Right lobe of liver (tissue), 6 donors: ENCODE measurements around the gene MT1H. TPM values are rescaled to one million over a fixed set of nuclear protein-coding genes. Genes with fewer than 3 reads are reported as not detected.
"Not testable (repeated sequence)": the region's sequence is repeated elsewhere in the genome, so short reads cannot be mapped to it uniquely, and the experiment has no call there.

ENCODE experiments used
- ATAC-seq, 4 donors: fragments of 200-7000 bp; cut with Tn5 transposase; one replicate each; pipeline ENCODE4 v1.9.1; 2020; ENCODE audit warnings: mild to moderate bottlenecking in 4 of 4, moderate library complexity in 4 of 4
- DNase-seq, 3 donors: peaks; one replicate each; pipeline ENCODE4 v3.0.0-alpha.2; 2020
- H3K27ac ChIP-seq, 3 donors: fragments of 200-600 bp; one replicate each; pipeline ENCODE4 v1.8.0; 2022
- H3K27me3 ChIP-seq, 2 donors: fragments of 200-600 bp; one replicate each; pipeline ENCODE4 v1.8.0; 2022
- H3K36me3 ChIP-seq, 4 donors: fragments of 200-600 bp; sonication (generic) in 1 of 4; one replicate each; pipeline versions ENCODE4 v1.5.1 to v1.8.0; 2017 to 2022; ENCODE audit warnings: control low read depth in 1 of 4
- H3K4me1 ChIP-seq, 4 donors: fragments of 200-600 bp; sonication (generic) in 1 of 4; one replicate each; pipeline versions ENCODE4 v1.5.1 to v1.8.0; 2017 to 2022; ENCODE audit warnings: control low read depth in 1 of 4
- H3K4me3 ChIP-seq, 3 donors: fragments of 200-600 bp; one replicate each; pipeline ENCODE4 v1.8.0; 2022
- H3K9me3 ChIP-seq, 4 donors: fragments of 200-600 bp; sonication (generic) in 1 of 4; one replicate each; pipeline versions ENCODE4 v1.5.1 to v1.8.0; 2017 to 2022; ENCODE audit warnings: control low read depth in 1 of 4
- POLR2A ChIP-seq: fragments of 450-650 bp; IDR thresholded peaks from one replicate; pipeline ENCODE4 v1.6.1; 2017; ENCODE audit warnings: antibody characterized with exemption, mild to moderate bottlenecking
- WGBS: methylation state at CpG from one replicate; pipeline ENCODE4 v1.1.6; 2018; ENCODE audit warnings: low coverage, low lambda C conversion rate; ENCODE audit not compliant: insufficient coverage; ENCODE audit errors: missing lambda C conversion rate; 5-methylcytosine and 5-hydroxymethylcytosine counted together
- intact Hi-C, 2 donors: fragments of 100-400 bp; cut with DNase I; formaldehyde crosslinking; loops; one replicate each; pipeline versions ENCODE4 v1.11.2 to v1.14.1; 2022
- total RNA-seq, 6 experiments: library from RNA; depleted of rRNA in 2 of 6; stranded (reverse); fragments of >200 nt in 2 of 6; fragmentation: NEBNext Ultra II Directional in 3 of 6; extraction: Animal tissue kit (Norgen Biotek cat#: 25700) in 3 of 6; gene quantifications; one replicate each; pipeline versions ENCODE4 v1.1.0 to v1.2.4, GENCODE V29; 2016 to 2023
- TF ChIP-seq, protein P1 (sequence below), 4 donors: fragments of 200-600 bp in 3 of 4; fragments of 450-650 bp in 1 of 4; IDR thresholded peaks; one replicate each; pipeline versions ENCODE4 v1.5.1 to v1.8.0; 2016 to 2022; ENCODE audit warnings: antibody characterized with exemption in 4 of 4, mild to moderate bottlenecking in 2 of 4
- donor health status: DM: no; HTN: yes; CAD: no.
- donor health status: DM: no; HTN: no; CAD: no.
- donor health status: DM: no; HTN: no; CAD: no.
- donor health status: DM: no; HTN: yes; CAD: no.
- donor health status: DM: no; HTN: yes; CAD: no.

Gene MT1H
- total RNA-seq, 6 experiments from 2014 or later = 0.74 to 1,258 (median 358) TPM; not detected in 1

GRCh38 chr16:56711862-56712261 is 42.2 kb downstream of the MT1H start:
- no peak for ATAC-seq
- intact Hi-C loops = no loop called here

DNA sequence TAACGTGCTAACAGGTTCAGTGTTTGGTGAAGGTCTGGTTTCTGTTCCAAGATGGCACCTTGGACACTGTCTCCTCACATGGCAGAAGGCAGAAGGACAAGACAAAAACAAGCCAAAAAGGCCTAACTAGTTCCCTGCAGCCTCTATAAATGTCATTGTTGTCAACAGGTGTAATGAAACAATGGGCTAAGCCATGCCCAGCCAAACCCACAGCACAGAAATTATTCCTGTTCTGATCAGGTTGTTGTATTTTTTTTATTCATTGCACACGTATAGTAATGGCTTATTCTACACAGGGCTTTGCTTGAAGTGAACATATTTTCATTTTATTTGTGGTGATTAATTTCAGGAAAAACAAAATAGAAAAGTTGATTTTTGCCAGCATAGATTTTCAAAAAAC is 44.2 kb downstream of the MT1H start:
- TF ChIP-seq, protein P1, sequence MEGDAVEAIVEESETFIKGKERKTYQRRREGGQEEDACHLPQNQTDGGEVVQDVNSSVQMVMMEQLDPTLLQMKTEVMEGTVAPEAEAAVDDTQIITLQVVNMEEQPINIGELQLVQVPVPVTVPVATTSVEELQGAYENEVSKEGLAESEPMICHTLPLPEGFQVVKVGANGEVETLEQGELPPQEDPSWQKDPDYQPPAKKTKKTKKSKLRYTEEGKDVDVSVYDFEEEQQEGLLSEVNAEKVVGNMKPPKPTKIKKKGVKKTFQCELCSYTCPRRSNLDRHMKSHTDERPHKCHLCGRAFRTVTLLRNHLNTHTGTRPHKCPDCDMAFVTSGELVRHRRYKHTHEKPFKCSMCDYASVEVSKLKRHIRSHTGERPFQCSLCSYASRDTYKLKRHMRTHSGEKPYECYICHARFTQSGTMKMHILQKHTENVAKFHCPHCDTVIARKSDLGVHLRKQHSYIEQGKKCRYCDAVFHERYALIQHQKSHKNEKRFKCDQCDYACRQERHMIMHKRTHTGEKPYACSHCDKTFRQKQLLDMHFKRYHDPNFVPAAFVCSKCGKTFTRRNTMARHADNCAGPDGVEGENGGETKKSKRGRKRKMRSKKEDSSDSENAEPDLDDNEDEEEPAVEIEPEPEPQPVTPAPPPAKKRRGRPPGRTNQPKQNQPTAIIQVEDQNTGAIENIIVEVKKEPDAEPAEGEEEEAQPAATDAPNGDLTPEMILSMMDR (IDR thresholded peaks at IDR 0.05) = no peak
- no peak for TF ChIP-seq POLR2A
- ATAC-seq = no peak
- no peak for DNase-seq
- WGBS = 85% methylated on average over 2 of the region's 2 CpGs
- no peak overlapping the region for H3K4me3 ChIP-seq
- no peaks in the 10 kb centered on the region for H3K4me1 ChIP-seq
- no peaks in the 10 kb centered on the region for H3K27me3 ChIP-seq
- no peaks in the 10 kb centered on the region for H3K9me3 ChIP-seq
- no peaks in the 10 kb centered on the region for H3K36me3 ChIP-seq
- intact Hi-C loops = no loop called here
- H3K27ac ChIP-seq = no peak overlapping the region

More at GRCh38 chr16:56711862-56712261, 42.2 kb downstream of the MT1H start:
- 94% methylated on average over 2 of the region's 2 CpGs for WGBS
- no peak overlapping the region for H3K4me3 ChIP-seq
- H3K9me3 ChIP-seq = no peaks in the 10 kb centered on the region
- no peak overlapping the region for H3K27ac ChIP-seq
- TF ChIP-seq, protein P1 (IDR thresholded peaks at IDR 0.05) = no peak
- TF ChIP-seq POLR2A = no peak
- no peaks in the 10 kb centered on the region for H3K27me3 ChIP-seq
- H3K36me3 ChIP-seq = no peaks in the 10 kb centered on the region
- no peak for DNase-seq
- no peaks in the 10 kb centered on the region for H3K4me1 ChIP-seq

DNA sequence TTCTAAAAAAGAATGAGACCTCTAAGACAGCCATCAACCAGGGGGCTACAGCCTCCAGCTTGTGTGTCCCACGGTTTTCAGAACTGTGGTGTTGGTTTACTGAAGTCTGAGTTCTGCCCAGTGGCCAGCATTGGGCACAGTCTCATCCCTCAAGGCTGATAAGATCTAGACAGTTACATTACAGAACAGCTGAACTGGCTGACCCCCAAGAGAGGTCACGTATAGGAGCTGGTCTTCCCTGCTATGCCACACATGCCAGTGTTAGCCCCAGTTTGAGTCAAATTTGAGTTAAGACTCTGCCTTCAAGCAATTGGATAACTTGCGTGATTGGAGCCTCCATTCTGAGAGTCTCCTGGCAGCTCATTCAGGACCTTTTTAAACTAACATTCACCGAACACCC is 45.5 kb downstream of the MT1H start:
- TF ChIP-seq, protein P1 (IDR thresholded peaks at IDR 0.05) = no peak
- no peak for TF ChIP-seq POLR2A
- no peaks in the 10 kb centered on the region for H3K9me3 ChIP-seq
- H3K27ac ChIP-seq = no peak overlapping the region
- DNase-seq (no peak), ATAC-seq (no peak)
- H3K27me3 ChIP-seq = no peaks in the 10 kb centered on the region
- 79% methylated on average over 3 of the region's 4 CpGs for WGBS
- H3K36me3 ChIP-seq = no peaks in the 10 kb centered on the region
- H3K4me3 ChIP-seq = no peak overlapping the region
- no peaks in the 10 kb centered on the region for H3K4me1 ChIP-seq
- intact Hi-C loops = no loop called here

GRCh38 chr16:56716761-56717160 is 47.1 kb downstream of the MT1H start:
- H3K4me1 ChIP-seq = no peaks in the 10 kb centered on the region
- no peak for DNase-seq
- ATAC-seq = no peak
- intact Hi-C loops = no loop called here
- no peak overlapping the region for H3K27ac ChIP-seq
- H3K9me3 ChIP-seq = no peaks in the 10 kb centered on the region
- H3K36me3 ChIP-seq = no peaks in the 10 kb centered on the region
- no peak overlapping the region for H3K4me3 ChIP-seq
- WGBS = 88% methylated on average over 3 of the region's 3 CpGs
- no peaks in the 10 kb centered on the region for H3K27me3 ChIP-seq
- TF ChIP-seq, protein P1 (IDR thresholded peaks at IDR 0.05) = no peak
- TF ChIP-seq POLR2A = no peak

GRCh38 chr16:56717532-56717931 is 47.9 kb downstream of the MT1H start:
- ATAC-seq, H3K27me3 ChIP-seq, H3K9me3 ChIP-seq, H3K4me1 ChIP-seq, intact Hi-C loops, H3K36me3 ChIP-seq, H3K27ac ChIP-seq, H3K4me3 ChIP-seq, DNase-seq: not testable (repeated sequence)
- WGBS = 100% methylated on average over 2 of the region's 2 CpGs

Other genes with a start within 250 kb of the MT1H start
- 100 to 1,000 TPM in 4 of 6 experiments, 10 to 100 TPM in 2; 92.2 to 189 (median 137) TPM for gene AMFR, start 244.3 kb upstream of the MT1H start, total RNA-seq
- 10 to 100 TPM; 26.2 to 35.8 (median 30.3) TPM for gene NUDT21, start 218.5 kb upstream of the MT1H start, total RNA-seq
- gene OGFOD1, start 218.3 kb upstream of the MT1H start, total RNA-seq = 10 to 100 TPM; 12.2 to 32.0 (median 17.4) TPM
- 10 to 100 TPM in 4 of 6 experiments, 1 to 10 TPM in 2; 5.6 to 18.4 (median 10.5) TPM for gene BBS2, start 149.8 kb upstream of the MT1H start, total RNA-seq
- not detected for gene MT4, start 104.7 kb upstream of the MT1H start, total RNA-seq
- under 1 TPM in 1 of 6 experiments, not detected in 5; 0.62 TPM for gene MT3, start 80.3 kb upstream of the MT1H start, total RNA-seq
- 1,000 to 10,000 TPM in 5 of 6 experiments, 100 to 1,000 TPM in 1; 946 to 4,033 (median 2,228) TPM for gene MT2A, start 61.2 kb upstream of the MT1H start, total RNA-seq
- 1,000 to 10,000 TPM in 2 of 6 experiments, 100 to 1,000 TPM in 4; 403 to 1,748 (median 691) TPM for gene MT1E, start 44.0 kb upstream of the MT1H start, total RNA-seq
- gene MT1M, start 37.2 kb upstream of the MT1H start, total RNA-seq = 100 to 1,000 TPM in 3 of 6 experiments, 10 to 100 TPM in 2, 1 to 10 TPM in 1; 8.6 to 569 (median 84.5) TPM
- gene MT1A, start 31.1 kb upstream of the MT1H start, total RNA-seq = 100 to 1,000 TPM in 3 of 6 experiments, 10 to 100 TPM in 3; 34.9 to 161 (median 110) TPM
- 1 to 10 TPM in 3 of 6 experiments, not detected in 3; 1.6 to 7.7 (median 2.2) TPM for gene MT1B, start 17.9 kb upstream of the MT1H start, total RNA-seq
- 100 to 1,000 TPM in 4 of 6 experiments, 10 to 100 TPM in 2; 10.1 to 934 (median 197) TPM for gene MT1F, start 11.9 kb upstream of the MT1H start, total RNA-seq
- 1,000 to 10,000 TPM in 4 of 6 experiments, 100 to 1,000 TPM in 2; 490 to 8,056 (median 1,365) TPM for gene MT1G, start 1.7 kb upstream of the MT1H start, total RNA-seq
- gene MT1X, start 12.7 kb downstream of the MT1H start, total RNA-seq = 1,000 to 10,000 TPM in 4 of 6 experiments, 100 to 1,000 TPM in 2; 808 to 2,440 (median 1,620) TPM
- gene NUP93, start 60.3 kb downstream of the MT1H start, total RNA-seq = 10 to 100 TPM in 4 of 6 experiments, 1 to 10 TPM in 2; 8.3 to 17.0 (median 12.8) TPM
- gene SLC12A3, start 195.4 kb downstream of the MT1H start, total RNA-seq = not detected